ENCODE data around the gene ENPP7. TPM values are rescaled to one million over a fixed set of nuclear protein-coding genes. Genes with fewer than 3 reads are reported as not detected.

ENPP7 gene
- total RNA-seq, 1 donor, result not detected

DNA sequence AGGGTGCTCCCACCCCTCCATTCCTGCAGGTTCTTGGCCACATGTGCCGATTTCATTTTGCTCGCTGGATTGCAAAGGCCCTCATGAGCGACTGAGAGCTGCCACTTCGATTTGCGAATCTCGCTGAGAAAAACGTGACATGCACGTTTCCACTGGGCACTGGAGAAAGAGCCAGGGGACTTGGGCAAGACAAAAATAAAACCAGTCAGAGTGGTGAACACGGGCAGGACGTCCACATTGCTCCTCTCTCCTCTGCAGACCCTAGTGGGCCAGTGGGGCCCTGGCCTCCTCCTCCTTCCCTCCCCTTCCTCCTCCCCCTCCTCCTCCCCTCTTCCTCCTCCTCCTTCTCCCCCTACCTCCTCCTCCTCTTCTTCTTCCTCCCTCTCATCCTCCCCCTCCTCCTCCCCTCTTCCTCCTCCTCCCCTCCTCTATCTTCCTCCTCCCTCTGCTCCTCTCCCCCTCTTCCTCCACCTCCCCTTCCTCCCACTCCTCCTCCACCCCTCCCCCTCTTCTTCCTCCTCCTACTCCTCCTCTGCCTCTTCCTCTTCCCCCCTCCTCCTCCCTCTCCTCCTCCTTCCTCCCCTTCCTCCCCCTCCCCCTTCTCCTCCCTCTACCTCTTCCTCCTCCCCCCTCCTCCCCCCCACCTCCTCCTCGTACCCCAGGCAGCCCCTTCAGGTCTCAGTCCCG is 28.1 kb upstream of the ENPP7 start:
- TF ChIP-seq, protein P1, sequence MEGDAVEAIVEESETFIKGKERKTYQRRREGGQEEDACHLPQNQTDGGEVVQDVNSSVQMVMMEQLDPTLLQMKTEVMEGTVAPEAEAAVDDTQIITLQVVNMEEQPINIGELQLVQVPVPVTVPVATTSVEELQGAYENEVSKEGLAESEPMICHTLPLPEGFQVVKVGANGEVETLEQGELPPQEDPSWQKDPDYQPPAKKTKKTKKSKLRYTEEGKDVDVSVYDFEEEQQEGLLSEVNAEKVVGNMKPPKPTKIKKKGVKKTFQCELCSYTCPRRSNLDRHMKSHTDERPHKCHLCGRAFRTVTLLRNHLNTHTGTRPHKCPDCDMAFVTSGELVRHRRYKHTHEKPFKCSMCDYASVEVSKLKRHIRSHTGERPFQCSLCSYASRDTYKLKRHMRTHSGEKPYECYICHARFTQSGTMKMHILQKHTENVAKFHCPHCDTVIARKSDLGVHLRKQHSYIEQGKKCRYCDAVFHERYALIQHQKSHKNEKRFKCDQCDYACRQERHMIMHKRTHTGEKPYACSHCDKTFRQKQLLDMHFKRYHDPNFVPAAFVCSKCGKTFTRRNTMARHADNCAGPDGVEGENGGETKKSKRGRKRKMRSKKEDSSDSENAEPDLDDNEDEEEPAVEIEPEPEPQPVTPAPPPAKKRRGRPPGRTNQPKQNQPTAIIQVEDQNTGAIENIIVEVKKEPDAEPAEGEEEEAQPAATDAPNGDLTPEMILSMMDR (IDR thresholded peaks at IDR 0.05; ENCODE audit: insufficient read depth, low read depth, low read length), result no peak
- DNase-seq (ENCODE audit: low read depth), result no peak

DNA sequence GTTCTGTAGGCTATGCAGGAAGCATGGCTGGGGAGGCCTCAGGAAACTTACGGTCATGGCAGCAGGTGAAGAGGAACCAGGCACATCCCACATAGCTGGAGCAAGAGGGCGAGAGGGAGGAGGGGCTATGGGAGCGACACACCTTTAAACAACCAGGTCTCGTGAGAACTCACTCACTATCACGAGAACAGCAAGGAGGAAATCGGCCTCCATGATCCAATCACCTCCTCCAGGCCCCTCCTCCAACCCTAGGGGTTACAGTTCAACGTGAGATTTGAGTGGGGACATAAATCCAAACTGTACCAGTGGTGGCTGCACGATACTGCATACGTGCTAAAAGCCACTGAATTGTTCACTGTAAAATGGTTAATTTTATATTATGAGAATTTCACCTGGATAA is 26.1 kb upstream of the ENPP7 start:
- DNase-seq (ENCODE audit: low read depth), result no peak
- TF ChIP-seq, protein P1 (IDR thresholded peaks at IDR 0.05; ENCODE audit: insufficient read depth, low read depth, low read length), result no peak
- H3K4me3 ChIP-seq (ENCODE audit: low read depth, low read length), result no peak overlapping the region

More for the DNA sequence above, 28.1 kb upstream of the ENPP7 start:
- no peak overlapping the region for H3K4me3 ChIP-seq (ENCODE audit: low read depth, low read length)

DNA sequence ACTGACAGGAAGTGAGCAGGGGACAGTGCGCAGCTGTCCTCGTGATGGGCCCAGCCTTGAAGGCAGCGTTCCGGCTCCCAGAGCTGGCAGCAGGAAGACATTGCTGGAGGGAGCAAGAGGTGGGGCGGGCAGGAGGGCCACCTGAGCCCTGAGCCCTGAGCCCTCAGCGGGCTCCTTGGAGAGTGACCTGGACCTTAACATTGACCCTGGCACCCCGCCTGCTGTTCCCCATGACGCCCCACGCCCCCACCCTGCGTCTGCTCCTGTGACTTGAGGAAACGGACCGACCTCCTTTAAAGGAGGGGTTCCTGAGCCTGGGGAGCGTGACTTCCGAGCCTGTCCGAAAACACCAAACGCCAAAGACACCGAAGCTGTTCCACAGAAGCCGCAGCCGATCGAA is 25.1 kb upstream of the ENPP7 start:
- DNase-seq (ENCODE audit: low read depth), result no peak
- H3K4me3 ChIP-seq (ENCODE audit: low read depth, low read length), result no peak overlapping the region
- TF ChIP-seq, protein P1 (IDR thresholded peaks at IDR 0.05; ENCODE audit: insufficient read depth, low read depth, low read length), result no peak

DNA sequence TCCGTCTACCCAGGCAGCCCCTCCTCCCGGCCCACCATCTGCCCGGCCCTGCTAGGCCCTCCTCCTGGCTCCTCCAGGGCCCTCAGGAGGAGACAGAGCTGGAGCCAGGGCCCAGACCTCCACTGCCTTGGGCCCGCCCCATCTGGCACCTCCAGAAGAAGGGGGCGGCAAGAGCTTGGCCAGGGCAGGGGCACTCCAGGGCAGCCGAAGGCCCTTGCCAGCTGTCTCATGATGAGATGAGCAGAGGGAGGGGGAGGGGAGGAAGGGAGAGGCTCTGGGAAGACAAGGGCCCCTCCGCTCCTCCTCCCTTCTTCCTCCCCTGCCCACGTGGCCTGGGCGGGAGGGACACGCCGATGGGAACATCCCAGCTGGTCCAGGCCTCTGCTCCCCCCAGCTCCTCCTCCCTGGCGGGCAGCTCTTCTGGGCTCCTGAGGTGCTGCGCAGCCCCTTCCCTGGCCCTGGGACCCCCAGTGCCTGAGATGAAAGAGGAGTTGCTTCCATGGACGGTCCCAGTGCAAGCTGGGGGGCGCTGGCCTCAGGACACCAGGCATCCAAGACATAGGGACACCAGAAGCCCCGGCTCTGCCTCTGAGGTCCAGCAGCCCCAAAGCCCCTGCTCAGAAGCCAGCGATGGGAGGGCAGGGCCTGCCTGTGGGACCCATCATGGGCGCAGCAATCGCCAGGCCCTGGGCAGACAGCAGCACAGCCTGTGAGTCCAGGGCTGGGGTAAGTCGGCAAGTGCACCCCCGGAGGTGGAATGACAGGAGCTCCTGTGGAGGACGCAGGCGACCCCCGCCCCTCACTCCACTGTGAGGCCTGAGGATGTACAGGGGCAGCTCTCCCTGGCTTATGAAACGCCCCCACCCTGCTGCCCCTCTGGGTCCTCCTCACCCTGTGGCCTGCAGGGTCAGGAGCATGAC is 23.6 kb upstream of the ENPP7 start:
- H3K4me3 ChIP-seq (ENCODE audit: low read depth, low read length), result no peak overlapping the region
- TF ChIP-seq, protein P1 (IDR thresholded peaks at IDR 0.05; ENCODE audit: insufficient read depth, low read depth, low read length), result no peak
- DNase-seq (ENCODE audit: low read depth), result peak; percentile 5

DNA sequence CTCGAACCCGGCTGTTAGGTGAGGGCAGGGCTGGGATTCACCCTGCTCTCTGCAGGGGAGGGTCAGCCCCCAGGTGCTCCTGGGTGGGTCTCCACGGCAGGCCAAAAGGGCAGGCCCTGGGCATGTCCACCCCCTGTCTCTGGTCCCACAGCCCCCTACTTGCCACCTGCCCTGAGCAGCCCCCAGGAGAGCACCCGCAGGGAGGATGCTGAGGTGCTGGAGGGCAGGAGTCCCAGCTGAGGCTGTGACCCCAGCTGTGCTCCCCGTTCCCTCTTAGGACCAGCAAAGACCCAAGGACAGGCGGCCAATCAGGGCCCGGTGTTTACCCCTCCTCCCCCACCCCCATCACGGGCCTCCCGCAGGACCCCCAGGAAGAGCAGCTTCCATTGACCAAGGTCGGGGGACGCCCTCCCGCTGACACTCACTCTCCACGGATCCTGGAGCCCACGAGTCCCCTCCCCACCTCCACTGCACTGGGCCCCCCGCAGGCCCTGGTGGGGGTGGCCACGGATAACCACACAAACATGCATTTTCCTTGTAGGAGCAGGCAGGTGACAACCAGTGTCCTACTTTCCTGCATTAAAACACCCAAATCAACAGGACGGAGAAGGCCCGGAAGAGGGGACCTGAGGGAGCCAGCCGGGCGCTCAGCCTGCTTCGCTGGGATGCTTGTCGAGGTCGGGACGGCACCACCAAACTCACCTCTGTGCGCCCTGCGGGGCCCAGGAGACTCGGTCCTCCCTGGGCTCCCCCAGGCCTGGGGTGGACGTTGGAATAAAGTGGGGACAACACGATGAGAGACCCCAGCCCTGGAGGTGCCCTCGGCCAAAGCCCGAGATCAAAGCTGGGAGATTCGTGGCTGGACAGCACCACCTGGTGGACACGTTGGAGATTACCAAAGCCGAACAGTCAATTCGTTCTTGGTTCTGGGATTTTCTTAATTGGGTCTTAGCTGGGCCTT is 22.5 kb upstream of the ENPP7 start:
- TF ChIP-seq, protein P1 (IDR thresholded peaks at IDR 0.05; ENCODE audit: insufficient read depth, low read depth, low read length), result peak; percentile 77
- DNase-seq (ENCODE audit: low read depth), result peak; percentile 36

DNA sequence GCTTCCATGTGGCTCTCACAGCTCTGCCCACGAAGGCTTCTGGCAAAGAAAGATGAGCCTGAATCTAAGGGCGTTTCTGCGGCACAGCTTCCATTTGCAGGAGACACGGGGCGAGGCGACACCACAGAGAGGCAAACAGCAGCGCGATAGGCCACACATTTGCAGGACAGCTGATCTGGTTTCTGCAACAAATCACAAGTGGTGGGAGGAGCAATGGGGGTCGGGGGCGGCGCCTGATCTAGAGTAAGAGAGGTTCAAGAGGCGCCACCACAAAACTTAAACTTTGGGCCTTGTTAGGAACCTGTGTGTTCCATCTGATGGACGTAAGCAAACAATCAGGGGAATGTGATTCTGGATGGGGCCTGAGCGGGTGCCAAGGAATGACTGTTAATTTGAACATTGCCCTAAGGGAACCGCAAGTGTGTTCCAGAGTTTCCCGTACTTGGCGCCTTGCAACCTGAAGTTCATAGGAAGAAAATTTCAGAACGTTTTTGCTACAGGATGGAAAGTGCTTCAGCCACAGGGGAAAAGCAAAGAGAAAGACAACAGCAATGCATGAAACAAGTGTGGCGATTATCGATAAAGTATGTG is 18.9 kb upstream of the ENPP7 start:
- no peak for DNase-seq (ENCODE audit: low read depth)
- TF ChIP-seq, protein P1 (IDR thresholded peaks at IDR 0.05; ENCODE audit: insufficient read depth, low read depth, low read length), result no peak
- H3K4me3 ChIP-seq (ENCODE audit: low read depth, low read length), result no peak overlapping the region

More for the DNA sequence above, 22.5 kb upstream of the ENPP7 start:
- H3K4me3 ChIP-seq (ENCODE audit: low read depth, low read length), result no peak overlapping the region
